GM12801 (cell line): Measurements from ENCODE around the gene TUBGCP2.

Source experiments
- CTCF ChIP-seq: IDR thresholded peaks from one replicate; pipeline ENCODE4 v1.5.1; 2011; ENCODE audit warnings: control low read depth; ENCODE audit not compliant: insufficient read length; ENCODE audit errors: extremely low read depth

Gene TUBGCP2

DNA sequence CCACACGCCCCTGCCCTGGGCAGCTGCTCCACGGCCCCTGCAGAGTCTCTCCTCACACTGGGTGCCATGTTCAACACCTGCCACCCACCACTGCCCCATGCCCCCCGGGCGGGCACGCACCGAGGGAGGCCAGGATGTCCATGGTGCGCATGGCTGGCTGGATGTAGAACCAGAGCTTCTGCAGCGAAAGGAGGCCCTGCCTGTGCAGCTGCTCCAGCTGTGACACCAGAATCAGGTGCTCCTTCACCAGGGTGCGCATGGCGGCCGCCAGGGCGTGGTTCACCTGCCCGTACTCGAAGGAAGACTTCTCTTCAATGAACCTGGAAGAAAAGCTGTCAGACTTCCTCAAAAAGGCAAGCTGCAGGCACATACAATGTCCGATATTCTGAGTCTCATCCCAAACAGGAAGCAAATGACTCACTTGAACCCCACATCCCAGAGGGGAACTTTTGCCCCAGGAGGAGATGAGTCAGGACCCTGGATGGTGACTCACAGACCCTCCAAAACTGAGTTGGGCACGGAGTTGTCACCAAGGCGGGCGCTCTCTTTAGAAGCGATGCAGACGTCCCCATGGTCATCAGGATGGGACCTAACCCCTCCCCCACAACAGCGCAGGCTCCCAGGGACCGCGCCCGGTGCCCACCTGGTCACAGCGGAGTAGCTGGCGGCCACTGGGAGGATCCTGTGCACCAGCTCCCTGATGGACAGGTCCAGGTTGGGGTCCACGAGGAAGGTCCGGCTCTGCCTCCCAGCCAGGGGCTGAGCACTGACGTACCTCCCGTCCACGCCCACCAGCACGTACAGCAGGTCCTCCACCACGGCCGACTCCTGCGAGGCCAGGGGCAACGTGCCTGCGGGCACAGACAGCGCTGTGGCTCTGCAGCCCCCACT, 15.5 kb downstream of the TUBGCP2 start:
- TF ChIP-seq CTCF: no peak

DNA sequence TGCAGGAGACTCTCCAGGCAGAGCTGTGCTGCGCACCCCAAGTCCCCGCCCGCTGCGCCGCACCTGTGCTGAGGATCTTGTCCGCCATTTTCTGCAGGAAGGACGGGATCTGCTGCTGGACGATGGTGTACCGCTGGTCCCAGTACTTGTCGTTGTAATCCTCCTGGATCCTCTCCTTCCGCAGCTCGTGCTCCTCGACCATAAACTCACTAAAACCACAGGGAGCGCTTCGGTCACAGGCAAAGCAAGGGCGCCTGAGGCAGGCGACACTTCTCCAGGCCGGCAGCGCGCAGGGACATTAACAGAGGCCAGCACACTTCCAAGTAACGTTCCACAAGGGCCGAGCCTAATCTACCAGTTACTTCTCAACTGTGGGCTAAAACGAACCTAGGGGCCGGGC, 18.9 kb downstream of the TUBGCP2 start:
- no peak for TF ChIP-seq CTCF

DNA sequence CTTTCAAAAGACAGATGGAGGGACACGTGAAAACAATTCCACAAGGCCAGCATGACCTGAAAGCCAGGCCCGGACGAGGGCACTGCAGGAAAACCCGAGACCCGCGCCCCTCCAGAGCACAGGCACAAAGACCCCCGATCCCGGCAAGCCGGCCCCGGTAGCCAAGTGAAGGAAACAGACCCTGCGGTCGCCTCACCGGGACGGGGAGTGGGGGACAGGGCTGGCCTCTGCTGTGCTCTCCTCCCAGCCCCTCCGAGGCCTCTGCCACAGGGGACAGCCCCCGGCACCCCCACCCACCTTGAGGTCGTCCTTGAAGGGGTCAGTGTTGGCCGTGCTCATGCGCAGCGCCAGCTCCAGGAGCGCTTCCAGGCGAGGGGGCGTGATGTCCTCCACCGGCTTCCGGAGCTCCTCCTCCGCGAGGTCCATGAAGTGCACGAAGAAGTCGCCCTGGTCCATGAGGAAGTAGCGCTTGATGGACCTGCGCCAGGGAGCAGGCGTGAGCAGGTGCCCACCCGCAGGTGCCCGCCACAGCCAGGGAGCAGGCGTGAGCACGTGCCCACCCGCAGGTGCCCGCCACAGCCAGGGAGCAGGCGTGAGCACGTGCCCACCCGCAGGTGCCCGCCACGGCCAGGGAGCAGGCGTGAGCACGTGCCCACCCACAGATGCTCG, 20.7 kb downstream of the TUBGCP2 start:
- TF ChIP-seq CTCF: no peak

- TF ChIP-seq CTCF: no peak
Measured at GRCh38 chr10:133286366-133286765, 22.3 kb downstream of the TUBGCP2 start.

- TF ChIP-seq CTCF: no peak
Measured at GRCh38 chr10:133285217-133285616, 23.5 kb downstream of the TUBGCP2 start.

GRCh38 chr10:133283931-133284330, 24.7 kb downstream of the TUBGCP2 start:
- TF ChIP-seq CTCF: no peak

DNA sequence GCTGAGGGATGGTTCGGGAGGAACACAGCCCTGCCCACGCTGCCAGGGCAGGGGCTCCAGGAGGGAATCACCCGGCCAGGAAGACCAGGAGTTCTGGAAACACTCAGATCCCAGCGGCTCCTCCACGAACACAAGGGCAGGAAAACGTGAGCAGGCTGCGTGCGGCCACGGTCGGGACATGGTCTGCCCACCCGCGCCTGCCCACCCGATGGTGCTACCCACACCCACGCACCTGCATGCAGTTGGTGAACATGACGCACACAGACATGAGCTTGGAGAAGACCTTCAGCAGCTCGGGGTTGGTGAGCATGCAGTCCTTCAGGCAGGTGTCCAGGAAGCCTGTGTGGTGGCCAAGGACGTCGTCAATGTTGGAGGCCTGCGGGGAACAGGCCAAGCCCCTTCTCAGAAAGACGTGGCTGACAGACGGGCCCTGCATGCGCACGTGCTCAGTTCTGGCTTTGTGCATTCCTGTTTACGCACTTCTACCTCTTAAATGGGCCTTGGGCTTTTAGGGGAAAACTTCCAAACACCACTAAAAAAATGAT, 25.8 kb downstream of the TUBGCP2 start:
- no peak for TF ChIP-seq CTCF
